HEK293T (cell line): ENCODE data around the gene CKLF.

ENCODE experiments used
- ARNT ChIP-seq: fragments of 450-650 bp; IDR thresholded peaks from 2 replicates; pipeline ENCODE4 v1.6.1; 2017; ENCODE audit warnings: mild to moderate bottlenecking
- BHLHE40 ChIP-seq: fragments of 450-650 bp; IDR thresholded peaks from 2 replicates; pipeline ENCODE4 v1.6.1; 2016; ENCODE audit warnings: mild to moderate bottlenecking, moderate library complexity, borderline replicate concordance
- CTBP1 ChIP-seq: fragments of 450-650 bp; IDR thresholded peaks from 2 replicates; pipeline ENCODE4 v1.6.1; 2016; ENCODE audit warnings: borderline replicate concordance
- ELF4 ChIP-seq: fragments of 450-650 bp; IDR thresholded peaks from 2 replicates; pipeline ENCODE4 v1.6.1; 2017; ENCODE audit warnings: antibody characterized with exemption
- FOXA1 ChIP-seq: fragments of 450-650 bp; IDR thresholded peaks from 2 replicates; pipeline ENCODE4 v1.6.1; 2016; ENCODE audit warnings: mild to moderate bottlenecking
- FOXM1 ChIP-seq: fragments of 450-650 bp; IDR thresholded peaks from 2 replicates; pipeline ENCODE4 v1.6.1; 2017; ENCODE audit warnings: mild to moderate bottlenecking, borderline replicate concordance
- HDGF ChIP-seq: fragments of 450-650 bp; IDR thresholded peaks from 2 replicates; pipeline ENCODE4 v1.6.1; 2017; ENCODE audit warnings: antibody characterized with exemption, borderline replicate concordance
- L3MBTL2 ChIP-seq: fragments of 450-650 bp; conservative IDR thresholded peaks from 2 replicates; pipeline ENCODE4 v1.6.1; 2016; ENCODE audit warnings: mild to moderate bottlenecking
- LEF1 ChIP-seq: fragments of 450-650 bp; IDR thresholded peaks from 2 replicates; pipeline ENCODE4 v1.6.1; 2017; ENCODE audit warnings: mild to moderate bottlenecking, borderline replicate concordance
- PKNOX1 ChIP-seq: fragments of 450-650 bp; IDR thresholded peaks from 2 replicates; pipeline ENCODE4 v1.6.1; 2016
- SP1 ChIP-seq: fragments of 450-650 bp; IDR thresholded peaks from 2 replicates; pipeline ENCODE4 v1.6.1; 2017
- SUZ12 ChIP-seq: fragments of 450-650 bp; IDR thresholded peaks from 2 replicates; pipeline ENCODE4 v1.6.1; 2016; ENCODE audit warnings: mild to moderate bottlenecking
- TARDBP ChIP-seq: fragments of 450-650 bp; IDR thresholded peaks from 2 replicates; pipeline ENCODE4 v1.6.1; 2016
- ZNF384 ChIP-seq: fragments of 450-650 bp; IDR thresholded peaks from 2 replicates; pipeline ENCODE4 v1.6.1; 2016

GRCh38 chr16:66503612-66504011, 48.8 kb upstream of the CKLF start:
- TF ChIP-seq SP1 (no peak), SUZ12 (no peak), PKNOX1 (no peak), ZNF384 (no peak), HDGF (no peak), FOXA1 (no peak), ARNT (no peak), BHLHE40 (no peak), CTBP1 (no peak), ELF4 (no peak), L3MBTL2 (no peak), TARDBP (no peak), LEF1 (no peak), FOXM1 (no peak)
